NOMO-1 treated with dmso at 0.1 percent for 144 hours (cell line): ENCODE measurements around the gene CEP76.
"Not testable (repeated sequence)": the region's sequence is repeated elsewhere in the genome, so short reads cannot be mapped to it uniquely, and the experiment has no call there.

Source experiments
- DNase-seq: peaks from one replicate; lab custom pipeline; 2025; ENCODE audit not compliant: unreplicated experiment; lab: John Stamatoyannopoulos, UW

Gene CEP76

GRCh38 chr18:12645254-12645653 lies 57.3 kb downstream of the CEP76 start:
- no peak for DNase-seq

- not testable (repeated sequence) for DNase-seq
These were observed 58.8 kb downstream of the CEP76 start for GRCh38 chr18:12643756-12644155.

GRCh38 chr18:12640881-12641200 lies 61.7 kb downstream of the CEP76 start:
- DNase-seq = no peak

DNA sequence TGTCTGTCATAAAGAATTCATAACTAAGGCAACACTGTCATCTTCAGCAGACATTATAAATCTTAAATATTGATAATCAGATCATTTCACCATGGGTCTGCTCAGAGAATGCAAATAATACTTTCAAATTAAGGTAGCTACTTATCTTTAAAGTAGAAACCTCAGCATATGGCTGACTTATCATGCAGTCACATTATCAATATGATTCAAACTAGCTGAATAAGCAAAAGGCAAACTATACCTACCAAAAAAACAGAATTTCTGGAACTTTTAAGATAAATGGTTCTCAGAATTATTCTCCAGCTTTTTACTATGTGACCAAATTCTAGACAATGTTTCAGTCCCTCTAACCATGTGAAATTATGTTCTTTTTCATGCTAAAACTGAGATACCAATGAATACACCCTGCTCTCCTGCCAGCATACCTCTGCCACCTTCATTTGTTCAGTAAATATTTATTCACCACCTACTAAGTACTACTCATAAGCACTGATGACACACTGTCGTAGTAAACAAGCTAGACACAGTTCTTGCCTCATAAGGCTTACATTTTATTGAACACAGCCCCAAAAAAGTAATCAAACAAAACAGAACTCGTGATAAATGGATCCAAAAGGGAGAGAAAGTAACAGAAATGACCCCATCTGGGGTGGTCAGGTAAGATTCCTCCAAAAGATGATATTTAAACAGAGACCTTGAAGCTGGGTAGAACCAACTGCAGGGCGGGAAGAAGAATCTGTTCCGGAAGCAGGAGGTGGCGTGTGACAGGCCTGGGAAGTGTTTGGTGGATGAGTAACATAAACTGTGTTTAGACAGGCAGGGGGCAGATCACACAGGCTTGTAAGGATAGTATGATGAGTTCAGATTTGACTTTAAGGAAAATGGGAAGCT lies 62.3 kb downstream of the CEP76 start:
- DNase-seq = no peak

DNA sequence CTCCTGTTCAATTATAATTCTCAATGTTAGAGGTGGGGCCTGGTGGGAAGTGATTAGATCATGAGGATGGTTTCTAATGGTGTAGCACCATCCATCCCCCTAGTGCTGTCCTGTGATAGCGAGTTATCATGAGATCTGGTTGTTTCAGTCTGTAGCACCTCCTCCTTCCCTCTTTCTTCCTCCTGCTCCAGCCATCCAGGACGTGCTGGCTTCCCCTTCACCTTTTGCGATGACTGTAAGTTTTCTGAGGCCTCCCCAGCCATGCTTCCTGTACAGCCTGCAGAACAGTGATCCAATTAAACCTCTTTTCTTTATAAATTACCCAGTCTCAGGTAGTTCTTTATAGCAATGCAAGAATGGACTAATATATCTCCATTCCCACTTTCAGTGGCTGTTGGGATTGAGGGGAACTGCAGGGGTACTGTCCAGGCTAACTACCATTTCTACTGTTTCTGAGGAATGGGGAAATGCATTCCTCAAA lies 63.8 kb downstream of the CEP76 start:
- DNase-seq = no peak

GRCh38 chr18:12637901-12638643 lies 64.5 kb downstream of the CEP76 start:
- DNase-seq = no peak

GRCh38 chr18:12637393-12637792 lies 65.1 kb downstream of the CEP76 start:
- DNase-seq = no peak

- no peak for DNase-seq
These were observed 70.6 kb downstream of the CEP76 start for GRCh38 chr18:12631831-12632477.

DNA sequence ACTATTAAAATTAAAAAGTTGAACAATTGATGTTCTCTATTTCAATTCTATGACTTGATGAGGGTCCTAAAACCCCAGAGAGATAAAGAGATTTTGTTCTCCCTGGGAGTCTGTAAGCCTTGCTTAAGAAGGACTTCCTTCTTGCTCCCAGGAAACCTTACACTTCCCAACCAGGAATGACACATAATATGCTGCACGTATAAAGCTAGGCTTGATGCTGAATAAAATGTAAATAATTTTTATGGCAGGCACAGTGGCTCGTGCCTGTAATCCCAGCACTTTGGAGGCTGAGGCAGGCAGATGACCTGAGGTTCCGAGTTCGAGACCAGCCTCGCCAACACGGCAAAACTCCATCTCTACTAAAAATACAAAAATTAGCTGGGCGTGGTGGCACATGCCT lies 72.4 kb downstream of the CEP76 start:
- DNase-seq = no peak

- DNase-seq = no peak
These were observed 73.5 kb downstream of the CEP76 start for GRCh38 chr18:12628706-12629702.

GRCh38 chr18:12627199-12627598 lies 75.3 kb downstream of the CEP76 start:
- DNase-seq = not testable (repeated sequence)

GRCh38 chr18:12625241-12625640 lies 77.3 kb downstream of the CEP76 start:
- DNase-seq = no peak
